Measurements from ENCODE around the gene HEXD. TPM values are rescaled to one million over a fixed set of nuclear protein-coding genes. Genes with fewer than 3 reads are reported as not detected.
"Not testable (repeated sequence)": the region's sequence is repeated elsewhere in the genome, so short reads cannot be mapped to it uniquely, and the experiment has no call there.

HEXD gene
- total RNA-seq, 1 experiment from 2014 or later: 30.0 TPM

GRCh38 chr17:82374626-82375331 lies 43.4 kb upstream of the HEXD start:
- no peaks in the 10 kb centered on the region for H3F3A ChIP-seq (ENCODE audit: insufficient read depth, low read depth)
- DNase-seq: no peak
- no peaks in the 10 kb centered on the region for H3K9me3 ChIP-seq (ENCODE audit: insufficient read depth, low read depth)
- no peaks in the 10 kb centered on the region for H3K4me1 ChIP-seq (replicated peaks; ENCODE audit: insufficient read depth)
- no TSS peak for BruUV-seq (replicated peaks)
- H3K4me2 ChIP-seq: no peak overlapping the region
- H3K36me3 ChIP-seq (ENCODE audit: low read depth): no peaks in the 10 kb centered on the region
- H3K9me2 ChIP-seq (ENCODE audit: insufficient read depth): no peaks in the 10 kb centered on the region
- CTCF ChIA-PET: no interaction called here
- no peaks in the 10 kb centered on the region for H4K20me1 ChIP-seq (ENCODE audit: insufficient read depth)
- no peak overlapping the region for H2AFZ ChIP-seq
- intact Hi-C loops (cut with micrococcal nuclease; ENCODE audit: unreplicated experiment): no loop called here
- no peak overlapping the region for H3K27ac ChIP-seq
- peaks cover 3% of the 10 kb centered on the region; the same call in 1 of the 2 replicates for H3K27me3 ChIP-seq (ENCODE audit: insufficient read depth, low read depth)
- no peak overlapping the region for H3K4me3 ChIP-seq
- TF ChIP-seq EZH2 (IDR thresholded peaks at IDR 0.05; ENCODE audit: low read depth): no peak
- TF ChIP-seq CTCF (conservative IDR thresholded peaks at IDR 0.05): no peak
- H3K79me2 ChIP-seq (ENCODE audit: low read depth): no peaks in the 10 kb centered on the region
- POLR2A ChIA-PET (ENCODE audit: unreplicated experiment): no interaction called here

GRCh38 chr17:82375359-82376041 lies 42.6 kb upstream of the HEXD start:
- Histone ChIP-seq H3K4me1 (replicated peaks; ENCODE audit: insufficient read depth) (no peaks in the 10 kb centered on the region), H3K27ac (no peak overlapping the region), H3K9me2 (ENCODE audit: insufficient read depth) (no peaks in the 10 kb centered on the region), H3K4me2 (no peak overlapping the region), H2AFZ (no peak overlapping the region), H3K36me3 (ENCODE audit: low read depth) (no peaks in the 10 kb centered on the region), H3K4me3 (no peak overlapping the region), H3K9me3 (ENCODE audit: insufficient read depth, low read depth) (no peaks in the 10 kb centered on the region), H3K27me3 (ENCODE audit: insufficient read depth, low read depth) (peaks cover 3% of the 10 kb centered on the region; the same call in 1 of the 2 replicates), H4K20me1 (ENCODE audit: insufficient read depth) (no peaks in the 10 kb centered on the region), H3K79me2 (ENCODE audit: low read depth) (no peaks in the 10 kb centered on the region), H3F3A (ENCODE audit: insufficient read depth, low read depth) (no peaks in the 10 kb centered on the region)
- intact Hi-C loops (cut with micrococcal nuclease; ENCODE audit: unreplicated experiment): no loop called here
- ChIA-PET POLR2A (ENCODE audit: unreplicated experiment) (interaction anchor here (0.6 kb wide), 1 partner anchor 9 kb away, joined by 6 read pairs; no protein-coding TSS in a partner anchor), CTCF (no interaction called here)
- TF ChIP-seq CTCF (conservative IDR thresholded peaks at IDR 0.05) (no peak), EZH2 (IDR thresholded peaks at IDR 0.05; ENCODE audit: low read depth) (no peak)
- BruUV-seq (replicated peaks): no TSS peak
- no peak for DNase-seq

DNA sequence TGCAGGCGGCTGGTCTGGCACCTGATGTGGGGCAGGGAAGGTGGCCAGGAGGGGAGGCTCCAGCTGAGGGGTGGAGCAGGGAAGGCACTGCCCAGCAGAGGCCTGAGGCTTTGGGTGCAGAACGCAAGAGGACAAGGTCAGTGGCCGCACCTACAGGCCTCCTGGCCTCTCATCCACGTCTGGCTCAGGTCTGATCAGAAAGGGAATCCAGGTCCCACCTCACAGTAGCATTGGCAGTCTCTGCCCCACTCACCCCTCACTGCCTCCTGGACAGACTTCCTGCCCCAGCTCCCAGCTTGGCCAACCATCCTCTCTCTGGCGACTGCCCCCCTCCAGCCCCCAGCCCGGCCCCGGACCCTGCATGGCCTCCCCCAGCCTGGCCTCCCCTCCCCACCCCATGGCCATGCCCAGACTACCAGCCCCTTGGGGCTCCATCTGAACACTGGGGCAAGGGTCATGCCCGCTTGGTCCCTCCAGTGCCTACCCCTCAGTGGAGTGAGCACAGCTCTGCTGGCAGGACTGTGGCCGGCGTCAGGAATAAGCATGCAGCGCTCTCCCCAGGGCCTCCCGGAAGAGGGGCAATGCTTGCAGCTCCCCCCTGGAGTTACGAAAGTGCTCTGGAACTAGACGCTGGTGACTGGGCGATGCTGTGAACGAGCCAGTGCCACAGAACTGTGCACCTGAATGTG lies 42.0 kb upstream of the HEXD start:
- TF ChIP-seq CTCF (conservative IDR thresholded peaks at IDR 0.05) (no peak), EZH2 (IDR thresholded peaks at IDR 0.05; ENCODE audit: low read depth) (no peak)
- H3K36me3 ChIP-seq (ENCODE audit: low read depth): no peaks in the 10 kb centered on the region
- H3K27me3 ChIP-seq (ENCODE audit: insufficient read depth, low read depth): peaks cover 3% of the 10 kb centered on the region; the same call in 1 of the 2 replicates
- no peaks in the 10 kb centered on the region for H3K79me2 ChIP-seq (ENCODE audit: low read depth)
- no peak overlapping the region for H3K4me2 ChIP-seq
- H3K9me3 ChIP-seq (ENCODE audit: insufficient read depth, low read depth): no peaks in the 10 kb centered on the region
- H3K9me2 ChIP-seq (ENCODE audit: insufficient read depth): no peaks in the 10 kb centered on the region
- CTCF ChIA-PET: no interaction called here
- no TSS peak for BruUV-seq (replicated peaks)
- POLR2A ChIA-PET (ENCODE audit: unreplicated experiment): interaction anchor here (0.6 kb wide), 1 partner anchor 8 kb away, joined by 6 read pairs; no protein-coding TSS in a partner anchor
- no peaks in the 10 kb centered on the region for H3K4me1 ChIP-seq (replicated peaks; ENCODE audit: insufficient read depth)
- no peak for DNase-seq
- intact Hi-C loops (cut with micrococcal nuclease; ENCODE audit: unreplicated experiment): no loop called here
- no peak overlapping the region for H3K4me3 ChIP-seq
- no peak overlapping the region for H3K27ac ChIP-seq
- H4K20me1 ChIP-seq (ENCODE audit: insufficient read depth): no peaks in the 10 kb centered on the region
- no peaks in the 10 kb centered on the region for H3F3A ChIP-seq (ENCODE audit: insufficient read depth, low read depth)
- no peak overlapping the region for H2AFZ ChIP-seq

DNA sequence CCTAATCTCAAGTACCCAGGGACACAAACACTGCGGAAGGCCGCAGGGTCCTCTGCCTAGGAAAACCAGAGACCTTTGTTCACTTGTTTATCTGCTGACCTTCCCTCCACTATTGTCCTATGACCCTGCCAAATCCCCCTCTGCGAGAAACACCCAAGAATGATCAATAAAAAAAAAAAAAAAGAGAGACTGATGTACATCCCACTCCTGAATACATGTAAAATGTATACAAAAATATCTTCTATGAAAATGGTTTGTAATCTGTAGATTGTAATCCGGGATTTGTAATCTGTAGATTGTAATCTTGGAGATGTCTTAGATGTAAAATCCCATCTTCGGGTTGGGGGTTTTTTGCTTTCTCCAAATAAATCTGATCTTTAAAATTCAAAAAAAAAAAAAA lies 40.9 kb upstream of the HEXD start:
- DNase-seq; H3K9me2 ChIP-seq (ENCODE audit: insufficient read depth); BruUV-seq (replicated peaks); H3K79me2 ChIP-seq (ENCODE audit: low read depth); H3F3A ChIP-seq (ENCODE audit: insufficient read depth, low read depth); H3K9me3 ChIP-seq (ENCODE audit: insufficient read depth, low read depth); H3K36me3 ChIP-seq (ENCODE audit: low read depth); H3K4me2 ChIP-seq; CTCF ChIA-PET; H3K27me3 ChIP-seq (ENCODE audit: insufficient read depth, low read depth); H4K20me1 ChIP-seq (ENCODE audit: insufficient read depth); intact Hi-C loops (cut with micrococcal nuclease; ENCODE audit: unreplicated experiment); H3K4me1 ChIP-seq (replicated peaks; ENCODE audit: insufficient read depth); POLR2A ChIA-PET (ENCODE audit: unreplicated experiment); H3K4me3 ChIP-seq; H2AFZ ChIP-seq; H3K27ac ChIP-seq: not testable (repeated sequence)
